Measurements from ENCODE around the gene SLC12A7. TPM values are rescaled to one million over a fixed set of nuclear protein-coding genes. Genes with fewer than 3 reads are reported as not detected.

SLC12A7 gene
- total and polyA plus RNA-seq, 2 of the 13 experiments (the other 11 are each of a cell fraction or from before 2014, with no cell fraction given): 14.0 to 18.5 TPM

- TF ChIP-seq LRRFIP1 (CRISPR knock-in tag; conservative IDR thresholded peaks at IDR 0.05): no peak
- TF ChIP-seq SNRNP70 (IDR thresholded peaks at IDR 0.05; ENCODE audit: low read depth, low read length): no peak
- TF ChIP-seq MXD4 (CRISPR knock-in tag; IDR thresholded peaks at IDR 0.05): no peak
- no peak for TF ChIP-seq ZSCAN5A (CRISPR knock-in tag; IDR thresholded peaks at IDR 0.05; ENCODE audit: borderline replicate concordance)
- TF ChIP-seq TCF7L2 (IDR thresholded peaks at IDR 0.05; ENCODE audit: low read depth, low read length): no peak
- TF ChIP-seq ZNF672 (CRISPR knock-in tag; IDR thresholded peaks at IDR 0.05): no peak
- no peak for TF ChIP-seq CREB1 (IDR thresholded peaks at IDR 0.05)
- TF ChIP-seq CREB1 (CRISPR knock-in tag; IDR thresholded peaks at IDR 0.05): no peak
- TF ChIP-seq, protein P1, sequence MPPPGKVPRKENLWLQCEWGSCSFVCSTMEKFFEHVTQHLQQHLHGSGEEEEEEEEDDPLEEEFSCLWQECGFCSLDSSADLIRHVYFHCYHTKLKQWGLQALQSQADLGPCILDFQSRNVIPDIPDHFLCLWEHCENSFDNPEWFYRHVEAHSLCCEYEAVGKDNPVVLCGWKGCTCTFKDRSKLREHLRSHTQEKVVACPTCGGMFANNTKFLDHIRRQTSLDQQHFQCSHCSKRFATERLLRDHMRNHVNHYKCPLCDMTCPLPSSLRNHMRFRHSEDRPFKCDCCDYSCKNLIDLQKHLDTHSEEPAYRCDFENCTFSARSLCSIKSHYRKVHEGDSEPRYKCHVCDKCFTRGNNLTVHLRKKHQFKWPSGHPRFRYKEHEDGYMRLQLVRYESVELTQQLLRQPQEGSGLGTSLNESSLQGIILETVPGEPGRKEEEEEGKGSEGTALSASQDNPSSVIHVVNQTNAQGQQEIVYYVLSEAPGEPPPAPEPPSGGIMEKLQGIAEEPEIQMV (CRISPR knock-in tag; IDR thresholded peaks at IDR 0.05; ENCODE audit: low read depth): no peak
- TF ChIP-seq, protein P2, sequence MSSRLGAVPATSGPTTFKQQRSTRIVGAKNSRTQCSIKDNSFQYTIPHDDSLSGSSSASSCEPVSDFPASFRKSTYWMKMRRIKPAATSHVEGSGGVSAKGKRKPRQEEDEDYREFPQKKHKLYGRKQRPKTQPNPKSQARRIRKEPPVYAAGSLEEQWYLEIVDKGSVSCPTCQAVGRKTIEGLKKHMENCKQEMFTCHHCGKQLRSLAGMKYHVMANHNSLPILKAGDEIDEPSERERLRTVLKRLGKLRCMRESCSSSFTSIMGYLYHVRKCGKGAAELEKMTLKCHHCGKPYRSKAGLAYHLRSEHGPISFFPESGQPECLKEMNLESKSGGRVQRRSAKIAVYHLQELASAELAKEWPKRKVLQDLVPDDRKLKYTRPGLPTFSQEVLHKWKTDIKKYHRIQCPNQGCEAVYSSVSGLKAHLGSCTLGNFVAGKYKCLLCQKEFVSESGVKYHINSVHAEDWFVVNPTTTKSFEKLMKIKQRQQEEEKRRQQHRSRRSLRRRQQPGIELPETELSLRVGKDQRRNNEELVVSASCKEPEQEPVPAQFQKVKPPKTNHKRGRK (CRISPR knock-in tag; IDR thresholded peaks at IDR 0.05): no peak
- TF ChIP-seq SMAD3 (CRISPR knock-in tag; IDR thresholded peaks at IDR 0.05): no peak
- no peak for TF ChIP-seq ZNF639 (CRISPR knock-in tag; conservative IDR thresholded peaks at IDR 0.05)
- no peak for TF ChIP-seq ZNF772 (CRISPR knock-in tag; IDR thresholded peaks at IDR 0.05)
- TF ChIP-seq ARNT2 (CRISPR knock-in tag; IDR thresholded peaks at IDR 0.05; ENCODE audit: low read depth): 0 out of 2 replicates have a peak, but pooled peaks have one; percentile 38
- TF ChIP-seq ZNF674 (CRISPR knock-in tag; IDR thresholded peaks at IDR 0.05; ENCODE audit: low read depth): no peak
- TF ChIP-seq SP1 (IDR thresholded peaks at IDR 0.05): no peak
- TF ChIP-seq SP1 (CRISPR knock-in tag; IDR thresholded peaks at IDR 0.05): 0 out of 2 replicates have a peak, but pooled peaks have one; percentile 16
- peak; percentile 75 for TF ChIP-seq ZFX (CRISPR knock-in tag; IDR thresholded peaks at IDR 0.05; ENCODE audit: low read depth)
- TF ChIP-seq NAIF1 (CRISPR knock-in tag; IDR thresholded peaks at IDR 0.05; ENCODE audit: borderline replicate concordance): no peak
- TF ChIP-seq SATB2 (CRISPR knock-in tag; IDR thresholded peaks at IDR 0.05): no peak
- no peak for TF ChIP-seq CAMTA2 (CRISPR knock-in tag; IDR thresholded peaks at IDR 0.05; ENCODE audit: borderline replicate concordance)
Observed at GRCh38 chr5:1111727-1112289, at the start of gene SLC12A7 (continued).
